Aorta (tissue), 5 donors: ENCODE data around the gene PLAC9. TPM values are rescaled to one million over a fixed set of nuclear protein-coding genes. Genes with fewer than 3 reads are reported as not detected.
A peak's percentile ranks its signal among the peaks of the same experiment; 100 is the strongest.
"Not testable (repeated sequence)": the region's sequence is repeated elsewhere in the genome, so short reads cannot be mapped to it uniquely, and the experiment has no call there.

ENCODE experiments used
- ATAC-seq: fragments of 200-7000 bp; cut with Tn5 transposase; one replicate; pipeline ENCODE4 v1.9.1; 2022; ENCODE audit warnings: moderate library complexity; ENCODE audit not compliant: low FRiP score
- DNase-seq, 2 donors: peaks; one replicate each; pipeline ENCODE4 v3.0.0-alpha.2; 2020
- H3K27ac ChIP-seq, 2 donors: one replicate each; pipeline ENCODE4 v1.5.1; 2013; ENCODE audit warnings: low read length in 2 of 2, mild to moderate bottlenecking in 2 of 2, moderate library complexity in 2 of 2, control low read depth in 1 of 2, inconsistent platforms in 1 of 2, low read depth in 1 of 2
- H3K27me3 ChIP-seq, 2 donors: one replicate each; pipeline ENCODE4 v1.6.1; 2013; ENCODE audit warnings: control low read depth in 1 of 2, low read length in 1 of 2, mild to moderate bottlenecking in 1 of 2, moderate library complexity in 1 of 2; ENCODE audit not compliant: insufficient read depth in 2 of 2, control insufficient read depth in 1 of 2
- H3K36me3 ChIP-seq, 2 donors: one replicate each; pipeline ENCODE4 v1.6.1; 2013; ENCODE audit warnings: control low read depth in 1 of 2, low read length in 1 of 2, mild to moderate bottlenecking in 1 of 2; ENCODE audit not compliant: insufficient read depth in 2 of 2, control insufficient read depth in 1 of 2
- H3K4me1 ChIP-seq, 2 donors: one replicate each; pipeline ENCODE4 v1.6.1; 2013; ENCODE audit warnings: low read length in 2 of 2, control low read depth in 1 of 2, mild to moderate bottlenecking in 1 of 2, moderate library complexity in 1 of 2; ENCODE audit not compliant: insufficient read depth in 2 of 2, control insufficient read depth in 1 of 2
- H3K4me3 ChIP-seq, 2 donors: one replicate each; pipeline ENCODE4 v1.5.1; 2013; ENCODE audit warnings: low read length in 2 of 2, control low read depth in 1 of 2, mild to moderate bottlenecking in 1 of 2
- H3K9me3 ChIP-seq: one replicate; pipeline ENCODE4 v1.6.1; 2013; ENCODE audit warnings: mild to moderate bottlenecking, low read length; ENCODE audit not compliant: control insufficient read depth
- WGBS, 2 donors: extraction: QIAGEN DNeasy Blood & Tissue Kit; methylation state at CpG; one replicate each; pipeline ENCODE4 v1.1.7; 2013; 5-methylcytosine and 5-hydroxymethylcytosine counted together
- intact Hi-C, 2 donors: fragments of 100-400 bp; cut with DNase I; formaldehyde crosslinking; loops; one replicate each; pipeline versions ENCODE4 v1.14.2 to v1.15.0; 2022
- long read RNA-seq, 2 donors: library from polyadenylated mRNA; unstranded; transcript quantifications; one replicate each; pipeline ENCODE4 v2.0.0, GENCODE V29; 2020 to 2021
- polyA plus RNA-seq, 2 donors: library from polyadenylated mRNA; stranded (reverse); fragments of 200-250 nt; gene quantifications; one replicate each; pipeline ENCODE4 v1.2.3, GENCODE V29; 2013
- total RNA-seq, 2 donors: library from RNA; stranded (reverse); fragmentation: NEBNext Ultra II Directional; extraction: Animal tissue kit (Norgen Biotek cat#: 25700); gene quantifications; one replicate each; pipeline ENCODE4 v1.2.1, GENCODE V29; 2021
- donor health status: healthy with polysubstance abuse.
- donor health status: Bipolar disorder and iron deficiency.
- donor health status: DM: no; HTN: no; CAD: no.
- donor health status: DM: no; HTN: no; CAD: no.
- donor health status: DM: yes; HTN: yes; CAD: no.

The PLAC9 gene, protein sequence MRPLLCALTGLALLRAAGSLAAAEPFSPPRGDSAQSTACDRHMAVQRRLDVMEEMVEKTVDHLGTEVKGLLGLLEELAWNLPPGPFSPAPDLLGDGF
- total RNA-seq (100 to 1,000 TPM in 1 of 2 donors, 10 to 100 TPM in 1; 37.7 to 113 TPM), polyA plus RNA-seq (100 to 1,000 TPM in 1 of 2 donors, 10 to 100 TPM in 1; 72.6 to 166 TPM)
- long read RNA-seq, donor 1, transcript PLAC9-201 (4 exons, 785 nt): major isoform, 8 of 12 reads
- long read RNA-seq, donor 1, partial matches to known transcripts: 1 of 12 reads
- long read RNA-seq, donor 1, other reads (novel, unspliced or antisense): 2 of 12 reads
- long read RNA-seq, donor 2, transcript PLAC9-201 (4 exons, 785 nt): major isoform, 41 of 50 reads
- long read RNA-seq, donor 2, partial matches to known transcripts: 1 of 50 reads
- long read RNA-seq, donor 2, other reads (novel, unspliced or antisense): 7 of 50 reads

GRCh38 chr10:80132299-80133139 is at the start of gene PLAC9:
Gene PLAC9 (plus strand): TSS chr10:80132730. CDS start chr10:80132763, 33 bp downstream.
- WGBS, 2 donors: 2% methylated on average over 49 to 58 of the region's 58 CpGs
- Histone ChIP-seq H3K4me1 (no peaks in the 10 kb centered on the region), H3K9me3 (no peaks in the 10 kb centered on the region), H3K27ac (no peak within 1 kb of the TSS), H3K36me3 (no peaks in the 10 kb centered on the region), H3K4me3 (peak within 1 kb of the TSS in 1 of 2 donors; percentile 22), H3K27me3 (no peaks in the 10 kb centered on the region)
- peak; percentile 70 for ATAC-seq
- intact Hi-C loops: loop anchor here in 1 of 2 donors (10.0 kb wide), 1 partner anchor 58 kb away; the partner anchor contains the start of gene TMEM254
- DNase-seq: peak in 1 of 2 donors; percentile 87

DNA sequence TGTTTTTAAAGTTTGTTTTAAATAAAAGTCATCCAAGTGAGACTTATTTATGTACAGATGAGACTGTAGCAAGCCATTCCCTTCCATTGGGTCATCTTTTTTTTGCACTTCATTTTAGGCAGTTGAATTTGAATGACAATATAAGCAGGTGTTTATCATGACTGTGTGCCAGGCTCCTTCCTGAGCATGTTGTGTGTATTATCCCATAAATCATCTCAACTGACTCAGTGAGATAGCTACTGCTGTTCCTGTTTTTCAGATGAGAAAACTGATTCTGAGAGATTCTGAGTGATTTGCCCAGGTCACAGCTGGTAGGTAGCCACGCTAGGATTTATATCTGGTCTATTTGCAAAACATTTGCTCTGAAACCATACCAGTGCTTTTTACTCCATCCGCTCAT is 42.4 kb upstream of the PLAC9 start:
- no peak for ATAC-seq
- Histone ChIP-seq H3K27ac (no peak overlapping the region), H3K4me3 (no peak overlapping the region), H3K4me1 (no peaks in the 10 kb centered on the region), H3K9me3 (no peaks in the 10 kb centered on the region), H3K27me3 (no peaks in the 10 kb centered on the region), H3K36me3 (no peaks in the 10 kb centered on the region)
- 87 to 88% methylated on average over 2 of the region's 2 CpGs for WGBS, 2 donors
- intact Hi-C loops: no loop called here
- DNase-seq: no peak

- Histone ChIP-seq H3K9me3 (no peaks in the 10 kb centered on the region), H3K4me1 (no peaks in the 10 kb centered on the region), H3K27ac (no peak overlapping the region), H3K36me3 (no peaks in the 10 kb centered on the region), H3K27me3 (no peaks in the 10 kb centered on the region), H3K4me3 (no peak overlapping the region)
- WGBS, 2 donors: 50 to 64% methylated on average over 2 of the region's 2 CpGs
- DNase-seq (no peak), ATAC-seq (no peak)
- intact Hi-C loops: no loop called here
Observed at GRCh38 chr10:80094231-80094630, 38.3 kb upstream of the PLAC9 start.

GRCh38 chr10:80098272-80098671 is 34.3 kb upstream of the PLAC9 start:
- H3K27me3 ChIP-seq, H3K27ac ChIP-seq, intact Hi-C loops, DNase-seq, H3K9me3 ChIP-seq, H3K4me1 ChIP-seq, ATAC-seq, H3K4me3 ChIP-seq, H3K36me3 ChIP-seq: not testable (repeated sequence)
- WGBS, 2 donors: 89 to 93% methylated on average over 2 of the region's 2 CpGs

GRCh38 chr10:80099295-80099694 is 33.2 kb upstream of the PLAC9 start:
- H3K27ac ChIP-seq, H3K4me1 ChIP-seq, ATAC-seq, intact Hi-C loops, DNase-seq, H3K4me3 ChIP-seq, H3K27me3 ChIP-seq, H3K9me3 ChIP-seq, H3K36me3 ChIP-seq: not testable (repeated sequence)
- 85% methylated on average over 8 of the region's 8 CpGs for WGBS, 2 donors

- Histone ChIP-seq H3K36me3 (no peaks in the 10 kb centered on the region), H3K4me3 (no peak overlapping the region), H3K27ac (no peak overlapping the region), H3K27me3 (no peaks in the 10 kb centered on the region), H3K9me3 (no peaks in the 10 kb centered on the region), H3K4me1 (no peaks in the 10 kb centered on the region)
- DNase-seq (no peak), ATAC-seq (no peak)
- intact Hi-C loops: no loop called here
- WGBS, 2 donors: 95% methylated on average over 9 of the region's 9 CpGs
Observed at GRCh38 chr10:80100116-80100515, 32.4 kb upstream of the PLAC9 start.

GRCh38 chr10:80100861-80101695 is 31.5 kb upstream of the PLAC9 start:
- WGBS, 2 donors: 83 to 86% methylated on average over 15 of the region's 15 CpGs
- no peak overlapping the region for H3K4me3 ChIP-seq

More at GRCh38 chr10:80100861-80101695, 31.5 kb upstream of the PLAC9 start:
- Histone ChIP-seq H3K36me3 (no peaks in the 10 kb centered on the region), H3K9me3 (no peaks in the 10 kb centered on the region), H3K4me1 (no peaks in the 10 kb centered on the region), H3K27ac (no peak overlapping the region), H3K27me3 (no peaks in the 10 kb centered on the region)
- intact Hi-C loops: no loop called here
- ATAC-seq (no peak), DNase-seq (no peak)
